ENCODE results near the gene MARVELD3. TPM values are rescaled to one million over a fixed set of nuclear protein-coding genes. Genes with fewer than 3 reads are reported as not detected.

MARVELD3 gene
- total RNA-seq, 4 donors from 2014 or later: 6.5 to 11.8 (median 9.8) TPM

GRCh38 chr16:71666264-71666663, 40.3 kb downstream of the MARVELD3 start:
- 87 to 88% methylated on average over 1 of the region's 1 CpG for WGBS, 2 donors
- Histone ChIP-seq H3K27ac (no peak overlapping the region), H3K4me3 (no peak overlapping the region), H3K9me3 (no peaks in the 10 kb centered on the region), H3K36me3 (peaks cover 0 to 88% (median 4%) of the 10 kb centered on the region in 3 donors), H3K4me1 (no peaks in the 10 kb centered on the region), H3K27me3 (no peaks in the 10 kb centered on the region)
- intact Hi-C loops (cut with DNase I): no loop called here
- no peak for DNase-seq
- no peak for TF ChIP-seq POLR2A (IDR thresholded peaks at IDR 0.05)
- no peak for TF ChIP-seq CTCF (IDR thresholded peaks at IDR 0.05)

GRCh38 chr16:71666928-71667707, 41.1 kb downstream of the MARVELD3 start:
- Histone ChIP-seq H3K4me1 (no peaks in the 10 kb centered on the region), H3K27me3 (no peaks in the 10 kb centered on the region), H3K4me3 (no peak overlapping the region), H3K9me3 (no peaks in the 10 kb centered on the region), H3K27ac (no peak overlapping the region), H3K36me3 (peaks cover 0 to 85% (median 4%) of the 10 kb centered on the region in 3 donors)
- intact Hi-C loops (cut with DNase I): no loop called here
- TF ChIP-seq CTCF (IDR thresholded peaks at IDR 0.05) (no peak), POLR2A (IDR thresholded peaks at IDR 0.05) (no peak)
- WGBS, 2 donors: 72 to 73% methylated on average over 4 of the region's 4 CpGs
- no peak for DNase-seq

- H3K27me3 ChIP-seq: no peaks in the 10 kb centered on the region
- no peaks in the 10 kb centered on the region for H3K9me3 ChIP-seq
- no peak overlapping the region for H3K4me3 ChIP-seq
- TF ChIP-seq CTCF (IDR thresholded peaks at IDR 0.05) (no peak), POLR2A (IDR thresholded peaks at IDR 0.05) (no peak)
- DNase-seq: no peak
- peaks cover 0 to 81% (median 4%) of the 10 kb centered on the region in 3 donors for H3K36me3 ChIP-seq
- 92 to 95% methylated on average over 6 of the region's 6 CpGs for WGBS, 2 donors
- no peaks in the 10 kb centered on the region for H3K4me1 ChIP-seq
- H3K27ac ChIP-seq: no peak overlapping the region
- intact Hi-C loops (cut with DNase I): no loop called here
These were observed 44.0 kb downstream of the MARVELD3 start for GRCh38 chr16:71669926-71670536.

GRCh38 chr16:71670537-71670936, 44.6 kb downstream of the MARVELD3 start:
- TF ChIP-seq POLR2A (IDR thresholded peaks at IDR 0.05) (no peak), CTCF (IDR thresholded peaks at IDR 0.05) (no peak)
- Histone ChIP-seq H3K27ac (no peak overlapping the region), H3K4me3 (no peak overlapping the region), H3K36me3 (peaks cover 0 to 80% (median 4%) of the 10 kb centered on the region in 3 donors), H3K9me3 (no peaks in the 10 kb centered on the region), H3K27me3 (no peaks in the 10 kb centered on the region), H3K4me1 (no peaks in the 10 kb centered on the region)
- no peak for DNase-seq
- intact Hi-C loops (cut with DNase I): no loop called here
- WGBS, 2 donors: 61 to 81% methylated on average over 4 of the region's 4 CpGs

GRCh38 chr16:71671165-71671564, 45.2 kb downstream of the MARVELD3 start:
- WGBS, 2 donors: 91 to 95% methylated on average over 3 of the region's 3 CpGs
- H3K27me3 ChIP-seq: no peaks in the 10 kb centered on the region
- no peaks in the 10 kb centered on the region for H3K9me3 ChIP-seq
- TF ChIP-seq POLR2A (IDR thresholded peaks at IDR 0.05): no peak
- no peak for TF ChIP-seq CTCF (IDR thresholded peaks at IDR 0.05)
- no peak overlapping the region for H3K27ac ChIP-seq
- H3K36me3 ChIP-seq: peaks cover 0 to 80% (median 4%) of the 10 kb centered on the region in 3 donors
- DNase-seq: no peak
- H3K4me3 ChIP-seq: no peak overlapping the region
- intact Hi-C loops (cut with DNase I): no loop called here
- no peaks in the 10 kb centered on the region for H3K4me1 ChIP-seq

All from esophagus squamous epithelium (tissue), 5 donors.